Thyroid gland (tissue), 4 donors: ENCODE measurements around the gene SLAMF6.

Source experiments
- CTCF ChIP-seq, 6 experiments: fragments of 200-600 bp in 3 of 6; fragments of 450-650 bp in 3 of 6; sonication (generic) in 3 of 6; IDR thresholded peaks; one replicate each; pipeline ENCODE4 v1.5.1; 2016 to 2019; ENCODE audit warnings: antibody characterized with exemption in 6 of 6, mild to moderate bottlenecking in 2 of 6, inconsistent platforms in 1 of 6, moderate library complexity in 1 of 6
- POLR2A ChIP-seq, 2 donors: fragments of 450-650 bp; IDR thresholded peaks; one replicate each; pipeline ENCODE4 v1.6.1; 2017; ENCODE audit warnings: antibody characterized with exemption in 2 of 2, mild to moderate bottlenecking in 2 of 2, moderate library complexity in 1 of 2

- no peak for TF ChIP-seq CTCF (IDR thresholded peaks at IDR 0.05)
- no peak for TF ChIP-seq POLR2A (IDR thresholded peaks at IDR 0.05)
Measured at GRCh38 chr1:160449494-160449893, 73.6 kb downstream of the SLAMF6 start.
